Mucosa of gallbladder (tissue), 1 donor: ENCODE results near the gene FAM78A. TPM values are rescaled to one million over a fixed set of nuclear protein-coding genes. Genes with fewer than 3 reads are reported as not detected.

Source experiments
- DNase-seq: peaks from one replicate; pipeline ENCODE4 v3.0.0-alpha.2; 2020; ENCODE audit warnings: low spot score
- total RNA-seq: library from RNA; stranded (reverse); gene quantifications from one replicate; pipeline ENCODE4 v1.2.1, GENCODE V29; 2021
- donor health status: DM: no; HTN: no; CAD: no.

FAM78A gene
- total RNA-seq, 1 donor from 2014 or later = 7.5 TPM

DNA sequence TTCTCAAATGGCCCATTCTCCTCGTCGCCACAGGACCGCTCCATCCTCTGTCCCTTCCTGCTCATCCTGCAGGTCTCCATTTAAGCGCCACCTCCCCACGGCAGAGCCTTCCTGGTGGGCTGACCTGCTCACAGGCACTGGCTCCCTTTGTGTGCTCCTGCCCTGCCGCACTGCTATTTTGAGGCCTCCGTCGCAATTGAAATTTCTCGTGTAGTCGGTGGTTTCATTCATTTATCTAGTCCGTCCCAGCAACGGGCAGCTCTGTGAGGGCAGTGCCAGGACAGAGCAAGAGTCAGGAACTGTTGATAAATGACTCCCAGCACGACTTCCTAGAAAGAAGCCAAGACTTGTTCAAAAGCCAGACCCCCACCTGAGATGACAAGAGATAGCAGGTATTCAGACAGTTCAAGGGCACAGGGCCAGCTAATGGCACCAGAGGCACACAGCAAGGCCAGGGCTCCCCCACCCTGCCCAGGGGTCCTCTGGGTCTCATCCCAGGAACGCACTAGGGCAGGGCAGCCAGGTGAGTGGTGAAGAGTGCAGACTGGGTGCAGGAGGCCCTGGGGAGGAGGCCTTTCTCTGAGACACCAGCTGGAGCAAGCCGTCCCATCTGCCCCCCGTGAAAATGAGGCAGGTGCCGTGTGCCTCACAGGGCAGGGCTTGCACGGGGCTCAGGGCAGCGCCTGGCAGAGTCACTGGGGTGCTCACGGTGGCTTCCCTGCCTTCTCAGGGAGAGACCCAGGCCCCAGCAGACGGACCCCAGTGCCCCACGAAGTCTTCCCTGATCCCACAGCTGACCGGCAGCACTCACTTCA lies 36.9 kb downstream of the FAM78A start:
- DNase-seq = no peak

DNA sequence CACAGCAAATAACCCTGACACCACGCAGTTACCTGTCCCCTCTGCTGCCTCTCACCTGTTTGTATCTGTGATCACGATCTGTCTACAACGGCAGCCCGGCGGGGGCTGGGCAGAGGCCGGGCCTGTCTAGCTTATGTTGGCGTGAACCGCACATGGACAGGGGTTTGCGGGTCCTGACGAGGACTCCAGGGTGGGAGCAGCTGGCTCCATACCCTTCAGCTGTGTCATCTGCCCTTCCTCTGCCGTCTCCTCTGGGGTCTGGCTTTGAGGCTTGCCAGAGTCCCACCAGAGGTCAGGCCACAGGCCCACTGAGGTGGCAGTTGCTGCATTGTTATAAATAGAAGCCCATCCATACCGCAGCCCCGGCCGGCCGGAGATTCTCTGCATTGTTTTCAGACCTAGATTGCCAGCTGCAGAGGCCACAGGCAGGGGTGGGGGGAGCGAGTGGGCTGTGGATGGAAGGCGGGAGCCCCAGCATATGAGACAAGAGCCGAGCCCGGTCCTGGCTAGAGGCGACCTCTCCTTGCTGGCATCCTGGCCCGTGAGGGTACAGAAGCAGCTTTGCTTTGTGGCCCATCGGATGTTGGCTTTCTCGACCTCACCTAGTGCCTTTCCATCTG lies 37.8 kb downstream of the FAM78A start:
- no peak for DNase-seq

DNA sequence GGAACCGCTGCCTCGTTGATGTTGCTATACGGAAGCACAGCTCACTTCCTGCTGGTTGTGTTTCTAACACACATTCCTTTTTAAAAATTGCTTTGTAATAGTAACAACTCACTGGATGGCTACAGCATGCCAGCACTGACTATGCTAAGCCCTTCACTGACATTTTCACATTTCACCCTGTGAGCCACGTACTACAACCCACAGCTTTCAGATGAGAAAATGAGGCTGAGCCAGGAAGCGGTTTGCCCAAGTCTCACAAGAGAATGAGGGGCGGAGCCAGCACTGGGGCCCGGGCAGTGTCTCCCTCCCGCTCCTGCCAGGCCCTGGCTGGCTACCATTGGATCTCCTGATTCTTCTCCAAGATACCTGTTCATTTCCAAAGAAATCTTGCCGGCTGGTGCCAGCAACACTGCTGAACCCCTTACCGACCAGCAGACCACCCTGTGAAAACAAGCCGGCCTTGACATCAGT lies 38.3 kb downstream of the FAM78A start:
- DNase-seq = peak; percentile 76

DNA sequence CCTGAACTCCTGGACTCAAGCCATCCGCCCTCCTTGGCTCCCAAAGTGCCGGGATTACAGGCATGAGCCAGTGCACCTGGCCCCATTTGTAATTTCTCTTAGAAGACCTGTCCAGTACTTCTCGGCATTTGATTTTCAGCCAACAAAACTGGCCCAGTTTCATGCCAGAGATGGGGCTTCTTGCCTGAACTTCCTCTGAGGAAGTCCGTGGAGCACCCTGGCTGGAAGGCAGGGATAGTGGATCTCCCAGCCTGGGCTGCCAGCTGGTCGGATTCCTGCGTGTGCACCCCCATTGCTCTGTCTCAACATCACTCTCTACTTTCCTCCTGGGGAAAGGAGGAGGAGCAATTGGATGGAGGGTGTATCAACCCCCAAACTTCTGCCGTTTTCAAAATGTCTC lies 39.0 kb downstream of the FAM78A start:
- no peak for DNase-seq

DNA sequence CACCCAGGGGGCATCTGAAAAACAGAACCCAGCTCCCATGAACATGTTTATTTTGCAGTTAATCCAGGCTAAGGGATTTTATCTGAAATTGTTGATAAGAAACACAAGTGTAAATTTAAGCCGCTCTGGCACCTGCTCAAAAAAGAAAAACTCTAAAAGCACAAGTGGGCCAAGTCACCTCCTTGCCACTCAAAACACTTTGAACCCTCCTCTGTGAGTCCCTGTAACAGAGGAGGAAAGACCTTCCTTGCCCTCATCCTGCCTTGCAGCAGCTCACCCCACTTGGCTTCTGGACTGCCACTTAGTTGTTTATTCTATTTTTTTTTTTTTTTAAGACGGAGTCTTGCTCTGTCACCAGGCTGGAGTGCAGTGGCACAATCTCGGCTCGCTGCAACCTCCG lies 39.5 kb downstream of the FAM78A start:
- no peak for DNase-seq

DNA sequence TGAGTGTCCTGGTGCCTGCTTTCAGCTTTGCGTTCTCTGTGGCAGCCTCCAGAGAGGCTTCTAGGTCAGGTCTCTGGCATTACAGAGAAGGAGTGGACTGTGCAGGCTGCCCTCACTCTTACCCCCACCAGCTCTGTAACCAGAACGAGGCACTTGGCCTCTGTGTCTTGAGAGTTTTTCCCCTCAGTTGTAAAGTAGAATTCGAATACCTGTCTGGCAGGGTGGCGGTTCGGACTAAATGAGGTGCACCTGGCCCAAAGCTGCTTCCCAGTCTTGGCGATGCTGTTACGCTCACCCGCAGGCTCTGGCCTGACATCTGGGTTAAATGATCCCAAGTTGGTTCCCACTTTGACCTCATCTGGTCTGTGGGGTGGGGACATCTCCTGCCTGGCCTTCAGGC lies 40.1 kb downstream of the FAM78A start:
- DNase-seq = no peak

DNA sequence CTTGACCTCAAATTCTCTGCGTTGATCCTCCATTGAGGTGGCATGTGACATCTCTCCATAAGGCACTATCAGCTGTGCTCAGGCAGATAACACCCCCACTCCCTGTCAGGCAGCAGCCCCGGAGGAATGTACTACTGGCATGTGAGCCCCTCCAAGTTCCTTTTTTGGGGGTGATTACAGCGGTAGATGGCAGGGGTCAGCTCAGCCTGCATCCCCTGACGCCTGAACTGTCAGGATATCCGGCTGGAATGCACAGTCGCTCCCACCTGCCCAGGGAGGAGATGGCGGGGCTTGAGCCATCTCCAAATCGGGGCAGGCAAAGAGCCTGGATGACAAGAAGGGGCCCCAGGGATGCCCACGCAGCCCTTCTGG lies 40.8 kb downstream of the FAM78A start:
- no peak for DNase-seq

DNA sequence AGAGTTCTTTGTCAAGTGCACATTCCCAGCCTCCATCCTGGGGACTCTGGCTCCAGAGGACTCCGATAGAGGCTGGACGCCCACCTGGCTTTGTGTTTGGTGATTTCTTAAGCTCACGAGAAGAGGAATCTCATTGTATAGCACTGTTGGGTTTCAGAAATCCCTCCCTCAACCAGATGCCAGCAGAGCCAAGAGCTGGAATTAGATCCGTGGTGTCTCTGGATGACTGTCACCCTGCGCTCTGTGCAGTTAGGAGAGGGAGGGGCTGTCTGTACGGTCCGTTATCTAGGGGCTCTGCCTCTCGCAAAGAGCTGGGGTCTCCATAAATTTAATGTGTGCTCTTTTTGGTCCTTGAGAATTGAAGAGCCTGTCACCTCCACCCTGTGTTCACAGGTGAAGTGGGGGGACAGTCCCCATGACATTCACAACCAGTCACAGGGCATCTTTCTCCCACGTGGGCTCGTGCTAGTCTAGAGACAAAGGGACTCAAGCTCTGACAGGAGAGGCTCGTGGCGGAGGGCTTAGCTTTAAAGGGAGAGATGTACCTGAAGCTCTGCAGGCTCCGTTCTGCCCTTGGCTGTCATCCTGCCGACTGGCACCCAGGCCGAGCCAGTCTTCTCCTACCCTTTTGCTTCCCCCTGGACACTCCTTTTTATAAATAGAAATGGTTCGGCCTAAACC lies 41.4 kb downstream of the FAM78A start:
- no peak for DNase-seq

DNA sequence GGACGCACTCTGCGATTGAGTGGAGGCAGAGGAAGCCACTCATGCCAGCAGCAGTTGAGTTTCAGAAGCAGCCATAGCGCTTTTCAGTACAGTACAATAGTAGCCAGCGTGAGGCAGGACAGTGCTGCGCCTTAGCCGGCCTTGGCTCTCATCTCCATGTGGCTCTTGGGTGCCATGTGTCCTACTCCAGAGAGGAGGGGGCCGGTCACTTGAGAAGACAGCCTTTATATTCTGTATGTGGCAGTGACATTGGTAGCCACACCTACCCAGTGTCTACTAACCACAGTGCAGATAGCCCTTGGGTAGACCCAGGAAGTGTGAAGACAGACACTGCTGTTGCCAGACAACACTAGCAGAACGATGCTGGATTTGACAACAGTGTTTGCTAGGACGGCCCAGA lies 42.3 kb downstream of the FAM78A start:
- no peak for DNase-seq

DNA sequence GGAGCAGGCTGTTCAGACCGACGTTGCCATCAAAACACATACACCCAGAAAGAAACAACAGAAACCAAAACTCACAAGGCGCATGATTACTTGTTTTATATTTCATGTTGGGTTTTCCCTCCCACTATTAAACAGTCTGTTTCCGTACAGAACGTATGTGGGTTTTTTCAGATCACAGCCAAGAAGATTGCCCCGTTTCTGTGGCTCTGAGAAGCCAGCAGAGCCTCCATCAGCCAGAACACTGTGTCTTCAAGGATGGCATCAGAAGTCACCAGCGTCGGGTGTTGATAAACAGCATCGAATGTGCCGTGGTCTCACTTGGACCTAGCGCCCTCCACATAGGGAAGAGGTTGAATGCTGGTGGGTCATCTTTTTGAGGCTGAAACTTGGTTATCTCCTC lies 42.8 kb downstream of the FAM78A start:
- no peak for DNase-seq

DNA sequence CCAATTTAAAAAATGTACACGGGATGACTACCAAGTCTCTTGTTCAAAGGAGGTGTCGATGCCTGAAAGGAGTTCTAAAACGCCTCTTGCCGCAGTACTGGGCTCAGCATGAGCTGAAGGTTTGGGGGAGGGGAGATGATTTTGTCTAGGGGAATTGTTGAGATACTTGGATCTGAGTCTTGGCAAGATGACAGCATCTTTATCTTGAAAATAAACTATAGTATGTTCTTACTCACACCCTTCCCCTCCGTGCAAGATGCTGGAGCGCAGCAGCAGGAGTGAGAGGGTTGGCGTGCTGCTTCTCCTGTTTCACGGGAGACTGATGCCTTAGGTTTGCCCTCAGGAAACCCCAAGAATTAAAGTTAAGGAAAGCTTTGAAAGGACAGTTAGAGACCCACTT lies 47.3 kb downstream of the FAM78A start:
- DNase-seq = no peak

DNA sequence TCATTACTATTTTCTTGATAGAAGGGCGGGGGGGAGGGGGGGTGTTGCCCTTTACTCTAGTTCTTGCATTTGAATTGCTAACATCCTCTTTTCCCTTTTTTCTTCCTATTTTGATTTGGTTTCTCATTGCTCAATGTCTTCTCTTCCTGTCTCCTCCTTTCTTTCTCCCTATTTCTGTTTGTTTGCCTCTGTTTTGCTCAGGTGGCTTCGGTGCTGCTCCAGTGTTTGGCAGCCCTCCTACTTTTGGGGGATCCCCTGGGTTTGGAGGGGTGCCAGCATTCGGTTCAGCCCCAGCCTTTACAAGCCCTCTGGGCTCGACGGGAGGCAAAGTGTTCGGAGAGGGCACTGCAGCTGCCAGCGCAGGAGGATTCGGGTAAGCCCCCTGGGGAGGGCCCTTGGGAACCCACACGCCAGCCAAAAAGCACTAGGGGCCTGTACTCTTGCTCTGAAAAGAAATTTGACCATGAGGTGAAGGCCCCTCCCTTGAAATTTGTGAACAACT lies 48.3 kb downstream of the FAM78A start:
- DNase-seq = no peak

DNA sequence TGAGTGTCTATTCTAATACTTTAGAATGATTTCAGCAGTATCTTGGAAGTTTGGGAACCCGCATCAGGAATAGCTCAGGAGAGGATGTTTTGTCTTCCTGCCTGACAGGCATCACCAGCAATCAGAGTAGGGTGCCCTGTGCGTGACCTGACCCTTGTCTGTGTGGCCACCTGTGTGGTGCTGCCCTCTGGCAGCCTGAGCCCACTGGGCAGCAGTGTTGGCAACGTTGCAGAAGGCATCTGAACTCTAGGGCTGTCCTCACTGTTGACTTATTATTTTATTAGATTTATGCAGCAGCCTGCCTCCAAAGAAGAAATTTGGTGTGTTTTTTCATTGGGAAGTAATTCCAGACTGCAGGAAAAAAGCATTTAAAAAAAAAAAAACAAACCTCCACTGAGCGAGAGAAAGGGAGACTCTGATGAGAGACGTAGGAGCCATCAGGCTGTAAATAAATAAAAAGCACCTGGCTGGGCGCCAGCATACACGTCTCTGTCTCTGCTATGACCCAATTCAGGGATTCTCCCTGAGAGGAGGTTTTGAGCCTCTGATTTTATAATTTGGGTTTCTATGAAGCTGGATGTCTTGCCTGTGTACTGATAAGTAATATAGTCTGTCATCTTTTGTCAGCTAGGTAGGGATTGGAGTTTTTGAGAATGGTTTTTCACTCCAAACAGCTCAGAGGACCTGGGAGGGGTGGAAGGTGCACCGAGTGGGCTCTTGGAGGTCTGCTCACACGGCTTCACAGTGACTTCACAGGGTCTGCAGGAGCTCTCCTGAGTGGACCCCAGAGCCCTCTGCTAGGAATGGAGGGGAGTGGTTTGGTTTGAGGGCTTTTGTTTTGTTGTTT lies 49.0 kb downstream of the FAM78A start:
- DNase-seq = no peak

DNA sequence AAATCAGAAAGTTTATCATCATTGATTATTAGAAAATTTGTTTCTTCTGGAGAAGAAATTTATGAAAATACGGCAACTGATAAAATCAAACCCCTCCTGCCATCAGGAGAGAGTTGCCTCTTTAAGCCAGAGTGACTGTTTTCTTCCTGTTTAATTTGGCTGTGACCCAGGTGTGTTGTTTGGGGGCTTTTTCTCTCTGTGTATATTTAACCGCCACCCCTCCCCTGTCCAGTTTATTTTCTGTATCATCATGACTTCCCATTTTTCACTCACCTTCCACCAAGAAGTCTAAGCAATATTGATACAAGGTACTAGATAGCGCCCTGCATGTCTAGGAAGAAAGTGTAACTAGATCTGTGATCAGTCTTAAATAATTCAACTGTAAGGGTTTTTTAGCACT lies 50.1 kb downstream of the FAM78A start:
- no peak for DNase-seq

DNA sequence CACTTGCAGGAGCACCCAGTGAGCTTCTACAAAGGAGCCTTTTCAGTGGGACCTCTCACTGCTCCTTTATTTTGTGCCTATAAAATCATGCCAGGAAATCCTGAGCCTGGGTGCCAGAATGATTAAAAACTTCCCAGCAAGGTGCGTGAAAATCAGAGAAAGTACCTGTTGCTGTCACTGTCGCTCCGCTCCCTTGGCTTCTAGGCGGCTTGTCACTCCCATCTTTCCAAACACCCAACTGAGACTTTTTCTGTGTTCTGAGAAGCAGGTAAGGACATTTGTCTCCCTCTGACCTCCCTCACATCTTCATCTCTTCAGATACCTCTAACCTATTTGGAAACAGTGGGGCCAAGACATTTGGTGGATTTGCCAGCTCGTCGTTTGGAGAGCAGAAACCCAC lies 53.9 kb downstream of the FAM78A start:
- no peak for DNase-seq

DNA sequence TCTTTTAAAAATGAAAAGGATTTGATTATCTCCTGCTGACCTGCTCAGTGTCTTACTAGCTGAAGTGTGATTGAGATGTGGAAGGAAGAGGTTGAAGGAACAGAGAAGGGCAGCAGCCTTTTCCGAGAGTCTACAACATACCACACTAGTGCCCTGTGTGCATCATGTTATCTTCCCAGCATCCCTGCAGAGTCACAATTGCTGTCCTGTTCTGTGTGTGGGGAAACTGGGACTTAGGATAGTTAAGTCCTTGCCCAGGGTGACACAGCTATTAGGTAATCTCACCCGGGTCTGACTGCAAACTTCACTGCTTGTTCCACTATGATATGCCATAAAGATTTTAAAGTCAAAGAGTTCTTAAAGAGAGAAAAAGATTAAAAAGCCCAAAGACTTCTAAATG lies 55.8 kb downstream of the FAM78A start:
- DNase-seq = no peak

DNA sequence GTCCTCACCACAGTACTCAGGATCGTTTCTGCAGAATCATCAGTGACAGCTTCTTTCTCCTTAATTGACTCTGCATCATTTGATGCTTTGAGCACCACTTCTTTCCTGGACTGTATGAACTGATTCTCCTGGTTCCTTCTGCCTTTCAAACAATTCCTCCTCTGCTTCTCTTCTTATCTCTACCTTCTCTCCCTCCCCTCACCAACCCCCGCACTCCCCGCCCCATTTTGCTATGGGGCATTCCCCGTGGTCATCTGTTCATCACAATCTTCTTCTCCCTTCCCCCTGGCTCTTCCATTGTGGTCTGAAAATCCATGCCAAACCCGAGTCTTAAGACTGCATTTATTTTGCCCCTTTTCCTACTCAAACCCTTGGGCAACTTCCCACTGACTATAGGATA lies 57.9 kb downstream of the FAM78A start:
- DNase-seq = no peak

DNA sequence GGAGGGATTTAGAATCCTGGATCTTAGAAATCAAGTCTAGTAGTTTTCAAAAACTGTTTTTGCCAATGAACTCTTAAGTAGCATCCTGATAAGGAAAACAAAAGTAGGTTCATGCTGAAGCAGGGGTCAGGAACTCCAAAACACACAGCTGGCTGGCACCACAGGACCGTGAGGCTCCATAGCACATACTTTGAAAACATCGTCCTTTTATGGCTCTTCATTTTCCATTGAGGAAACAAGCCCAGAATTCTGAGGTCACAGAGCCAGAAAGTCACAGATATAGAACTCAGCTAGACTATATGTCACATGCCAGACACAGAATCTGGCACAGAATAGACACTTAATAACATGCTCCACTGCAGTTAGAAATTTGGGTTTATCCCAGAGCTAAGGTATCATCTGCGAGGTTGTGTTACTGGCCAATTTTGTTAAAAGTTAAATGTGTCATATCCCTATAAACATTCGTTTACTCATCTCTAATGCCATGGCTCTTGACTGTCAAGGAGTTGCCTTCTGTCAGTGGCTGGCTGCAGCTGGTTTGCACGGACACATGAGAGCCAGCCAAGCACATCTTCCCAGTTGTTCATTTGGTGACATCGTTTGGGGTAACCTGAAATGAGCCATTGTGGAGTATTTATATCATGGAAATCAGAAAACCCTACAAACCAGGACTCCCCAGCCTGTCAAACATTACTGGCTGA lies 58.8 kb downstream of the FAM78A start:
- DNase-seq = no peak

DNA sequence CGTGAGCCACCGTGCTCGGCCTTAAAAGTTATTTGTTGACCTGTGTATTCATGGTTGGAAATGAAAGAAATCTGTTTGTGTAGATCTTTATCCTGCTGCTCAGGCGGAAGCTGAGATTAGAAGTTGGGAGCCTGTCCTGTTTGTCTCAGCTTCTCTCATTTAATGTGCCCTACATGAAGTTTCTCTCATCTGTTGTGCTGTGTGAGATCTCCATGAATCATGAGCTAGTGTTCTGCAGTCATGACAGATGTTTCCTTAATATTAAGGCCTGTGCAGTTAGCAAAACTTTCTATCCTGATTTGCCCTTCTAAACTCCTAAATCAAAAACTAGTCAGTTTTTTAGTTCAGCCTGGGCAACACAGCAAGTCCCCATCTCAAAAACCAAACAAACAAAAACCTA lies 59.5 kb downstream of the FAM78A start:
- no peak for DNase-seq

DNA sequence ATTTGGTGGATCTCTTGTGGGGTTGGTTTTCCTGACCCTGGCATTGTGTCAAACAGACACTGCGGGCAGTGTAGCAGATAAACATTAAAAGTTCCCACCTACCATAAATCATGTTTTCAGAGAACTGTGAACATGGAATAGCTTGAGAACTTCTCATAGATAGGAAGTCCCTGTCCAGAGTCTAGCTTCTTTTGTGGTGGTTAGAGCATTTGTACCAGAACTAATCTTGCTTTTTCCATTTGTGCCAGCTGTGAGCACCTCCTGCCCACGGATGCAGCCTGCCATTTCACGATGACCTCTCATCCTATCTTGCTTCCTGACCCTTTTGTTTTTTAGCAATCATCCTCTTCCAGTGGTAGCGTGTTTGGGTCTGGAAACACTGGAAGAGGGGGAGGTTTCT lies 61.4 kb downstream of the FAM78A start:
- no peak for DNase-seq

DNA sequence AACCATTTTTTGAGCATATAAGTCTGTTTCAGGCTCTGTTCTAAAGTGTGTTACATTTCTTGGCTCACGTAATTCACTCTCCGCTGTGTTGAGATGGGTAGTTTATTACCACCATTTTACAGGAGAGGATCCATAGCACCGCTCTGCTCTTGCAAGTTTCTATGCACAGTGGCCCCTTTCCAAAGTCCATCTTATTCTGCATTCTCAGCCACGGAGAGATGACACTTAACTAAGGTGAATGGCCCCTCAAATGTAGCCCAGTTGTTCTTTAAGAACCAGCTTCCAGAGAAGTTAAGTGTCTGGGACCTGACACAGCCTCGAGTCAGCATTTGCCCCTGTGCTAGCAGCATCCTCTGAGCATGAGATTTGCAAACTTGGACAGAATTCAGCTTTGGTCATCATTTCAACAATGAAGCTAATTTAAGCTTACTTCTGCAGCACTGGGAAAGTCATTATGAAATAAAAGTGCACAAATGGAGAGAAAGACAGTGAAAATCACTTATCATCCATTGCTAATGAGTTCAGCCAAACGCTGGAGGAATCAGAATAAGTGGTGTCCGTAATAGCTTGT lies 61.9 kb downstream of the FAM78A start:
- no peak for DNase-seq
